ENCODE results near the gene GPR83. TPM values are rescaled to one million over a fixed set of nuclear protein-coding genes. Genes with fewer than 3 reads are reported as not detected.

GPR83 gene
- total RNA-seq, 4 donors from 2014 or later = 0.23 to 0.30 (median 0.24) TPM; not detected in 1

Other genes with a start within 250 kb of the GPR83 start
- not detected for gene IZUMO1R, start 96.8 kb downstream of the GPR83 start, total RNA-seq
- 10 to 100 TPM; 12.2 to 45.2 (median 18.4) TPM for gene MRE11, start 92.4 kb upstream of the GPR83 start, total RNA-seq
- 10 to 100 TPM in 3 of 4 donors, 1 to 10 TPM in 1; 5.0 to 23.4 (median 18.2) TPM for gene ANKRD49, start 92.6 kb upstream of the GPR83 start, total RNA-seq
- gene C11orf97, start 111.0 kb upstream of the GPR83 start, total RNA-seq = not detected
- gene FUT4, start 142.5 kb upstream of the GPR83 start, total RNA-seq = 1 to 10 TPM; 1.6 to 3.5 (median 2.8) TPM
- gene PIWIL4, start 165.9 kb upstream of the GPR83 start, total RNA-seq = 1 to 10 TPM in 3 of 4 donors, under 1 TPM in 1; 0.91 to 2.5 (median 1.8) TPM